IMR-90 (cell line): ENCODE measurements around the gene SLC38A1. TPM values are rescaled to one million over a fixed set of nuclear protein-coding genes. Genes with fewer than 3 reads are reported as not detected.

Experiments
- ATAC-seq: fragments of 200-7000 bp; cut with Tn5 transposase; 2 replicates; pipeline ENCODE4 v1.9.1; 2020; ENCODE audit warnings: low read depth, mild to moderate bottlenecking, moderate library complexity
- BruUV-seq: library from RNA; stranded (reverse); fragments of 400-500 nt; replicated peaks from 2 replicates; lab custom pipeline; 2021; lab: Mats Ljungman, UMichigan
- CTCF ChIA-PET: fragments of 300-600 bp; formaldehyde crosslinking; extraction: SDS; loops from one replicate; lab custom pipeline; 2021; ENCODE audit warnings: antibody characterized with exemption; lab: Yijun Ruan, JAX
- POLR2A ChIA-PET: fragments of 300-600 bp; sonication (Branson Sonifier 250); formaldehyde crosslinking; loops from one replicate; lab custom pipeline; 2022; ENCODE audit warnings: antibody characterized with exemption; ENCODE audit not compliant: unreplicated experiment; lab: Charles Lee
- DNase-seq: peaks from one replicate; pipeline ENCODE4 v3.0.0; 2013
- H2AFZ ChIP-seq: replicated peaks from 2 replicates; pipeline ENCODE3; 2013; ENCODE audit warnings: low read length, mild to moderate bottlenecking; ENCODE audit not compliant: poor library complexity
- H2AK5ac ChIP-seq: 2 replicates; pipeline ENCODE4 v1.6.1; 2013; ENCODE audit warnings: low read depth, low read length, inconsistent platforms
- H2AK9ac ChIP-seq: replicated peaks from 2 replicates; pipeline ENCODE3; 2013; ENCODE audit warnings: mild to moderate bottlenecking, low read depth, low read length, moderate library complexity; ENCODE audit not compliant: poor library complexity
- H2BK120ac ChIP-seq: 2 replicates; pipeline ENCODE4 v1.6.1; 2013; ENCODE audit warnings: low read depth, low read length, inconsistent platforms
- H2BK15ac ChIP-seq: 3 replicates; pipeline ENCODE4 v1.6.1; 2013; ENCODE audit warnings: low read depth, low read length, inconsistent platforms
- H2BK20ac ChIP-seq: 2 replicates; pipeline ENCODE4 v1.6.1; 2013; ENCODE audit warnings: low read depth, mild to moderate bottlenecking, inconsistent platforms, low read length, moderate library complexity
- H2BK5ac ChIP-seq: 2 replicates; pipeline ENCODE4 v1.6.1; 2013; ENCODE audit warnings: mild to moderate bottlenecking, low read depth, low read length, inconsistent platforms; ENCODE audit not compliant: poor library complexity, severe bottlenecking
- H3K14ac ChIP-seq: replicated peaks from 2 replicates; pipeline ENCODE4 v1.6.1; 2013; ENCODE audit warnings: low read depth, low read length, inconsistent platforms
- H3K18ac ChIP-seq: 2 replicates; pipeline ENCODE4 v1.6.1; 2013; ENCODE audit warnings: low read depth, low read length, control low read depth
- H3K23ac ChIP-seq: 2 replicates; pipeline ENCODE4 v1.6.1; 2013; ENCODE audit warnings: low read depth, low read length, inconsistent platforms
- H3K27ac ChIP-seq: 2 replicates; pipeline ENCODE4 v1.5.1; 2013; ENCODE audit warnings: mild to moderate bottlenecking, control low read depth, low read length; ENCODE audit not compliant: insufficient read depth
- H3K27me3 ChIP-seq: 2 replicates; pipeline ENCODE4 v1.6.1; 2013; ENCODE audit warnings: low read length; ENCODE audit not compliant: control insufficient read depth, insufficient read depth
- H3K36me3 ChIP-seq: 2 replicates; pipeline ENCODE4 v1.6.1; 2013; ENCODE audit warnings: low read length, mixed read lengths; ENCODE audit not compliant: control insufficient read depth, insufficient read depth
- H3K4ac ChIP-seq: 2 replicates; pipeline ENCODE4 v1.6.1; 2013; ENCODE audit warnings: low read depth, low read length, inconsistent platforms
- H3K4me1 ChIP-seq: 2 replicates; pipeline ENCODE4 v1.6.1; 2013; ENCODE audit warnings: low read length, mixed read lengths; ENCODE audit not compliant: control insufficient read depth, insufficient read depth
- H3K4me2 ChIP-seq: 2 replicates; pipeline ENCODE4 v1.6.1; 2013; ENCODE audit warnings: low read depth, mild to moderate bottlenecking, control low read depth, low read length, moderate library complexity
- H3K4me3 ChIP-seq: 2 replicates; pipeline ENCODE4 v1.5.1; 2013; ENCODE audit warnings: low read depth, mild to moderate bottlenecking, control low read depth, low read length, moderate library complexity; ENCODE audit not compliant: insufficient read depth
- H3K56ac ChIP-seq: 2 replicates; pipeline ENCODE4 v1.6.1; 2013; ENCODE audit warnings: low read length, inconsistent platforms; ENCODE audit not compliant: insufficient read depth; ENCODE audit errors: extremely low read depth
- H3K79me1 ChIP-seq, 2 experiments: 2 replicates each; pipeline ENCODE4 v1.6.1; 2013; ENCODE audit warnings: low read length in 2 of 2, inconsistent platforms in 1 of 2, low read depth in 1 of 2
- H3K9ac ChIP-seq: 2 replicates; pipeline ENCODE4 v1.6.1; 2013; ENCODE audit warnings: low read depth, low read length, control low read depth
- H3K9me1 ChIP-seq: 2 replicates; pipeline ENCODE4 v1.6.1; 2013; ENCODE audit warnings: low read length, inconsistent platforms; ENCODE audit not compliant: insufficient read depth
- H3K9me3 ChIP-seq: 2 replicates; pipeline ENCODE4 v1.6.1; 2013; ENCODE audit warnings: low read length; ENCODE audit not compliant: control insufficient read depth, insufficient read depth
- H4K20me1 ChIP-seq: 2 replicates; pipeline ENCODE4 v1.6.1; 2013; ENCODE audit warnings: low read length, inconsistent platforms; ENCODE audit not compliant: insufficient read depth
- H4K5ac ChIP-seq: 2 replicates; pipeline ENCODE4 v1.6.1; 2013; ENCODE audit warnings: mild to moderate bottlenecking, low read depth, low read length, control low read depth
- H4K8ac ChIP-seq, 2 experiments: 2 replicates each; pipeline ENCODE4 v1.6.1; 2013; ENCODE audit warnings: low read depth in 2 of 2, low read length in 2 of 2, control low read depth in 1 of 2, inconsistent platforms in 1 of 2
- H4K91ac ChIP-seq: 2 replicates; pipeline ENCODE4 v1.6.1; 2013; ENCODE audit warnings: low read depth, low read length, inconsistent platforms; ENCODE audit not compliant: insufficient read depth
- RCOR1 ChIP-seq: IDR thresholded peaks from 2 replicates; pipeline ENCODE4 v1.6.1; 2012; ENCODE audit warnings: mild to moderate bottlenecking, low read length, improper control_type of control experiment; ENCODE audit not compliant: insufficient replicate concordance
- WGBS, 2 experiments: methylation state at CpG; one replicate each; pipeline versions ENCODE4 v1.1.5 to v1.1.7; 2013; ENCODE audit warnings: missing lambda C conversion rate in 2 of 2; ENCODE audit not compliant: insufficient read length in 1 of 2; ENCODE audit errors: extremely low coverage in 2 of 2; 5-methylcytosine and 5-hydroxymethylcytosine counted together
- dilution Hi-C: fragments of 300-500 bp; cut with HindIII; formaldehyde crosslinking; loops from one replicate; pipeline ENCODE4 v1.14.3; 2018; ENCODE audit warnings: low sequenced_read_pairs; ENCODE audit not compliant: unreplicated experiment
- in situ Hi-C: fragments of 300-500 bp; cut with MboI; formaldehyde crosslinking; loops from 3 replicates; pipeline ENCODE4 v1.14.3; 2019; ENCODE audit warnings: low sequenced_read_pairs, inconsistent platforms, mixed read lengths
- intact Hi-C: fragments of 100-400 bp; cut with micrococcal nuclease; formaldehyde crosslinking; loops from 2 replicates; pipeline ENCODE4 v1.10.0; 2022
- polyA plus RNA-seq, 3 experiments: library from polyadenylated mRNA; depleted of rRNA; stranded (reverse); fragments of >200 nt; gene quantifications; 2 replicates each; pipeline ENCODE4 v1.2.3, GENCODE V29; 2012; ENCODE audit warnings: low replicate concordance in 1 of 3
- total RNA-seq: library from RNA; depleted of rRNA; stranded (reverse); fragments of >200 nt; gene quantifications from 2 replicates; pipeline ENCODE4 v1.2.3, GENCODE V29; 2012

The SLC38A1 gene
- total and polyA plus RNA-seq, 2 of the 4 experiments (the other 2 are of a cell fraction), result 22.8 to 61.5 TPM

DNA sequence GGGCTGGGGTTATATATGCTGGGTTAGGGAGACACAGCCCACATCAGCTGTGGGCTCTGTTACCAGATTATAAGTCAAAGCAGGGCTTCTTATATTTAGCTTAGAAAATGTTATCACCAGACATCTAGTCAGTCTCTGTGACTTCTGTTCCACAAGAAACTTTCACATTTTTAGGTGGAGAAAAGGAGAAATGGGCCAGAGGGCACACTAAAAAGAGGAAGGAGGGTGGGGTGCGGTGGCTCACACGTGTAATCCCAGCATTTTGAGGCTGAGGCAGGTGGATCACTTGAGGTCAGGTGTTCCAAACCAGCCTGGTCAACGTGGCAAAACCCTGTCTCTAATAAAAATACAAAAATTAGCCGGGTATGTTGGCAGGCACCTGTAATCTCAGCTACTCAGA is 28.0 kb upstream of the SLC38A1 start:
- DNase-seq (no peak), ATAC-seq (no peak)
- in situ Hi-C loops, result no loop called here
- Histone ChIP-seq H4K8ac (no peak overlapping the region), H2BK15ac (no peak overlapping the region), H2AK9ac (no peak overlapping the region), H3K4me1 (no peaks in the 10 kb centered on the region), H3K36me3 (no peaks in the 10 kb centered on the region), H2BK20ac (no peak overlapping the region), H3K56ac (no peak overlapping the region), H4K20me1 (no peaks in the 10 kb centered on the region), H3K27me3 (no peaks in the 10 kb centered on the region), H3K14ac (no peak overlapping the region), H2BK5ac (no peak overlapping the region), H2AK5ac (no peak overlapping the region), H3K9ac (no peak overlapping the region), H3K27ac (no peak overlapping the region), H2BK120ac (no peak overlapping the region), H3K4ac (no peak overlapping the region), H4K91ac (no peak overlapping the region), H3K9me3 (no peaks in the 10 kb centered on the region), H3K18ac (no peak overlapping the region), H3K9me1 (no peaks in the 10 kb centered on the region), H4K5ac (no peak overlapping the region), H3K79me1 (no peaks in the 10 kb centered on the region), H3K4me2 (no peak overlapping the region), H2AFZ (no peak overlapping the region), H3K23ac (no peak overlapping the region), H3K4me3 (no peak overlapping the region)
- ChIA-PET CTCF (no interaction called here), POLR2A (no interaction called here)
- BruUV-seq, result no TSS peak
- intact Hi-C loops, result no loop called here
- no CpG with 5 or more reads among the region's 4 CpGs for WGBS, 2 experiments
- dilution Hi-C loops, result no loop called here
- no peak for TF ChIP-seq RCOR1
